HG03354 (cell line): Measurements from ENCODE around the gene DHRSX.
A peak's percentile ranks its signal among the peaks of the same experiment; 100 is the strongest.
"Not testable (repeated sequence)": the region's sequence is repeated elsewhere in the genome, so short reads cannot be mapped to it uniquely, and the experiment has no call there.

Experiments used
- ATAC-seq: cut with Tn5 transposase; IDR thresholded peaks from one replicate; pipeline ENCODE4 v1.9.1; 2021; ENCODE audit warnings: mild to moderate bottlenecking; ENCODE audit not compliant: unreplicated experiment, poor library complexity, severe bottlenecking

Gene DHRSX

DNA sequence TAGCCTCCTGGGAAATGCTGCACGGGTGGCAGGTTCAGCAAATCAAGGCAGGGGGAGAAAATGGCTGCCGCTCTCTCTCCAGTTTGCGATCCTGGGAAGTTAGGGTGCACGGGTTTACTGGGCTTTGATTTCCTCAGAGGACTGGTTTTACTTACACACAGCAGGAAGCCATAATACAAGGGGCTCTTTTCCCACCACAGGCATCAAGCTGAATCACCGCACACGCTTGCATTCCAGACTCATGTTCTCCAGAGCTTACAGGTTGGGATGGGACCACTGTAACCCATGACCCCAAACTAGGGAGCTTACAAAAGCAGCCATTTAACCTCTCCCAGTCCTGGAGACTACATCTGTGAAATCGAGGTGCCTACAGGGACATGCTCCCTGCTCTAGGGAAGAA lies 159.8 kb downstream of the DHRSX start:
- no peak for ATAC-seq

DNA sequence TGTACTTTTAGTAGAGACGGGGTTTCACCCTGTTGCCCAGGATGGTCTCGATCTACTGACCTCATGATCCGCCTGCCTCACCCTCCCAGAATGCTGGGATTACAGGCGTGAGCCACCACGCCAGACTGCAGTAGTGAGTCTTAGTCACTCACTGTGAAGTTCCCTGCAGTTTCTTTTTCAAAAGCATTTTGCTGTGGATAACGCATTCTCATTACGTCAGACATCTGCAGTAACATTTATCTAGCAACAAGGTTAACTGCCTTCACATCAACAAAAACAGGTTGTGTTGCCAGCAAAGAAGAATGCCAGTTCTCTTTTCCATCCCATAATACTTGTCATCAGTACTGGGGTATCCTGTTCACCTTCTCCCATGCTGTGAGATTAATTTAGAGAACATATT lies 164.6 kb downstream of the DHRSX start:
- no peak for ATAC-seq

DNA sequence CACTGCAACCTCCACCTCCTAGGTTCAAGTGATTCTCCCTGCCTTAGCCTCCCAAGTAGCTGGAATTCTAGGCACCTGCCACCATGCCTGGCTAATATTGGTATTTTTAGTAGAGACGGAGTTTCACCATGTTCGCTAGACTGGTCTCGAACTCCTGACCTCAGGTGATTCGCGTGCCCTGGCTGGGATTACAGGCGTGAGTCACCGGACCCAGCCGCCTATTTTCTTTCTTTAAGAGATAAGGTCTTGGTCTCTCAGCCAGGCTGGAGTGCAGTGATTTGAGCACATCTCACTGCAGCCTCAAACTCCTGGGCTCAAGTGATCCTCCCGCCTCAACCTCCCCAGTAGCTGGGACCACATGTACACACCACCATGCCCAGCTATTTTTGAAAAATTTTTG lies 166.5 kb downstream of the DHRSX start:
- ATAC-seq: no peak

DNA sequence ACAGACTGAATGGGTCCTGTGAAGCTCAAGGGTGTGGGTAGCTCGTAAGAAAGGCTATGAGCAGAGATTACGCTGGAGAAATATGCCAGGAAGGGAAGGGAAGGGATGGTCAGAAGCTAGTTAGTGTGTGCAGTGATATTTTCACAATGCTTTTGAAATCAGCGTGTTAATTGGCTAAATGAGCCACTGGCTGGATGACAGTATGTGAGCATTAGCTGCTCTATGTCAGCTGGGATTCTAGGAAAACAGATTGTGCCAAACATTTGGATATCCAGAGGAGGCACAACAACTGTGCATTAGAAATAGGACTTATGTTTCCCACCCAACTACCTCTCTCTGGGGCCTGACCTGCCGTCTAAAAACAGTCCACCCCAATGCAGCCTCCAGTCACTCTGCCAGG lies 168.5 kb downstream of the DHRSX start:
- no peak for ATAC-seq

DNA sequence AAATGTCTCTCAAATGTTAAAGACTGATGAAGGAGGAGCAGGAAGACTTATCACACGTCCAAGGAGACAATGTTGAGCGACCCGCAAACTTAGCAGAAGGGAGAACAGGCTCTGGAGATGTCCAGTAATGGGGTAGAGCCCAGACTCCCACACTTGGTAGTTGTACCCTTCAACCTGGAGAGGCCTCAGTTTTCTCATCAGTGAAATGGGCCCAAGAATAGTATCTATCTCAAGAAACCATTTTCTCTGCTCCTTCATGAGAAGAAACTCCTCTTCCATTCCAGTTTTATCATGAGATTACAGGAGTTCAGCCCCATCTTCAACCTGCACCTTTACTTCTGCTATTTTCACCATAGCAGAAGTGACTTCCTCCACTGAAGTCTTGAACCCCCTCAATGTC lies 169.9 kb downstream of the DHRSX start:
- ATAC-seq: no peak

DNA sequence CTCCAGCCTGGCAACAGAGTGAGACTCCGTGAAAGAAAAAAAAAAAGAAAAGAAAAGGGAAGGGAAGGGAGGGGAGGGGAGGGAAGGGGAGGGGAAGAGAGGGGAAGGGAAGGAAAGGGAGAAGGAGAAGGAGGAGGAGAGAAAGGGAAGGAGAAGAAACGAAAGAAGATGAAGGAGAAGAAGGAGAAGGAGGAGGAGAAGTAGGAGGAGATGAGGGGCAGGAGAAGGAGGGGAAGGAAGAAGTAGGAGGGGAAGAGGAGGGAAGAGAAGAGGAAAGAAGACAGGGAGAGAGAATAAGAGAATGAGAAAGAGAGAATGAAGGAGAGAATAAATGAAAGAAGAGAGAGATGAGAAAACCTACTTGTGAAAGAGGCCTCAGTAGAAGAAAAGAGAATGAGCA lies 170.3 kb downstream of the DHRSX start:
- ATAC-seq: no peak

DNA sequence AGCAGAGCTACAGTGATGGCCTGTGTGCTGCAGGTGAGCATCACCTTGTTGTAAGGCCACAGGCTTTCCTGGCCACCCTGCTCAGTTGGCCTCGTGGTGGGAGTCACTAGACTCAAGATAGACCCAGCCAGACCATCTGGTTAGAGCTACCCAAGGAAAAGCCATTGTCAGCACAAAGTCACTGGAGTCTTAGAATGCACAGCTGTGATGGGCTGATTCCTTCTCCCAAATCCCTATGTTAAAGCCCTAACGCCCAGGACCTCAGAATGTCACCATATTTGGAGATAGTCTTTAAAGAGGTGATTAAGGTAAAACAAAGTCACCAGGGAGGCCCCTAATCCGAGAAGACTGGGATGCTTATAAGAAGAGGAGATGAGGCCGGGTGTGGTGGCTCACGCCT lies 173.4 kb downstream of the DHRSX start:
- no peak for ATAC-seq

DNA sequence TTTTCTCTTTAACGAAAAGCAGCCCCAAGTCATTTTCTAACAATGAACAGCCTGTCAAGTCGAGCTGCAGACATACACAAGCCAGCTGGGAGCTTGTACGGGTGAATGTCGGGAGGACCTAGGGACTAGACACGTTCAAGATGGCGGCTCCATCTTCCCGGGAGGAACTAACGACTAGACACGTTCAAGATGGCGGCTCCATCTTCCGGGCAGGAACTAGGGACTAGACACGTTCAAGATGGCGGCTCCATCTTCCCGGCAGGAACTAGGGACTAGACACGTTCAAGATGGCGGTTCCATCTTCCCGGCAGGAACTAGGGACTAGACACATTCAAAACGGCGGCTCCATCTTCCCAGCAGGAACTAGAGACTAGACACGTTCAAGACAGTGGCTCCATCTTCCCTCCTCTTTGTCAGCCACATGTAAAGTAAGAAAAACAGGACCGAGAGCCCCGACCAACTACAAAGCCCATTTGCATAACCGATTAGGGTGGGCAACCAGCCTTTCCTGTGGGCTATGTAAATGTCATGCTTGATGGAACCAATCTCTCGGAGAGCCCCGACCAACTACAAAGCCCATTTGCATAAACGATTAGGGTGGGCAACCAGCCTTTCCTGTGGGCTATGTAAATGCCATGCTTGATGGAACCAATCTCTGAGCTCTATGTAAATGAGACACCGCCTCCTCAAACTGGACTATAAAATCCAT lies 175.5 kb downstream of the DHRSX start:
- peak; percentile 82 for ATAC-seq

DNA sequence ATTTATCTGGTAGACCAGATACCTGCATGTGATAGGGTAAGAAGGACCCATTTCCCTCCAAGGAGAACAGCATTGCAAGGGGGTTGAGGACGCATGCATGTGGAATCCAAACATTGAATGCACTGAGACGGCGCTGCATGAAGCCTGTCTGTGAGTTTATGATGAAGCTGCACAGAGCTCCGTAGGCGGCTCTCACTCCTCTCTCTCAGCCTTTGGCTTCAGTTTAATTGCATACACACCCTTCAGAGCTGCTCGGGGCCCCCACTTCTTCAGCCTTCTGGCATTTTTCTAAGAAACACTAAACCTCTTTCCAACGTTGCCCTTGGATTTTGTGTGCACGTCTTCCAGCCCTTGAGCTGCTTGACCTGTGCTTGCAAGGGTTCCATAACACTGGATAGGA lies 176.6 kb downstream of the DHRSX start:
- ATAC-seq: no peak

DNA sequence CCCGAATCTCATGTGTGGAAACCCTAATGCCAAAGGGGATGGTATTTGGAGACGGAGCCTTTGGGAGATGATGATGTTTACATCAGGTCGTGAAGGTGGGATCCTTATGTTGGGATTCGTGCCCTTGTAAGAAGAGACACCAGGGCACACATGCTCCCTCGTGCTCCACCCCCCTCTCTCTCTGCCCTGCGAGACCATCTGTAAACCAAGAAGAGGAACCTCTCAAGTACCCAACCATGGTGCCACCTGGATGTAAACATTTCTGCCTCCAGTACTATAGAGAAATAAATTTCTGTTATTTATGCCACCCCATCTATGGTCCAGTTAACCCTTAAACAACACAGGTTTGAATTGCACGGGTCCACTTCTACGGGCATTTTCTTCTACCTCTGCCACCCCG lies 179.4 kb downstream of the DHRSX start:
- ATAC-seq: no peak

DNA sequence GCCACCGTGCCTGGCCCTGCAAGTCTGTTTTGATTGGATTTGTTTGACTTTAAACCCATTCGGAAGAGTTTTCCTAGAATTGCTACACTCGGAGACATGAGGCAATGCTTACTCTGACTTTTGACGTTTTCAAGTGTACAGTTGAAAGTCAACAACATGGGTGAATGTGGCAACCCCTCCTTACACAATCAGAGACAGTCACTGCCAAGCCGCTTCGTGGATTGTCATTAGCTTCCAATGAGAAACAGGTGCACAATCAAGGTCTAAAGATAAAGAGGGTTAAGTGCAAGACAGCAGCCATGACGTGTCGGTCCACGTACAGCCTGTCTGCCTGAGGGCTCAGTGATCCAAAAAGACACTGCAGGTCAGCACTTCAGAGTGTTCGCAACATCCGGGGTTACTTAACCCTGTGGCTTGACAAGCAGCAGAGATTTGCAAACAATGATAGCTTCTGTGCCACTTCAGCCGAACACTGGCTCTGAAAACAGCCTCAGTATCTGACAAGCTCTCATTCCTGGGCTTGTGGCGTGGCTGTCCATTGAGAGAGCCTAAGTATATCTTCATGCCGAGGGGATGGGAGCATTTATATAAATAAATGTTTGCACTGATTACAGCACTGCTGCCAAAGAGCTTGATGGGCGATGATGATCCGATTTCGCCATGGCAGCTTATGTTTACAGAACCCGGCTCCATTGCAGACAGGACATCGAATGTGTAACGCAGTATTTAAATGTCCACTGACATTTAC lies 180.0 kb downstream of the DHRSX start:
- ATAC-seq: no peak

DNA sequence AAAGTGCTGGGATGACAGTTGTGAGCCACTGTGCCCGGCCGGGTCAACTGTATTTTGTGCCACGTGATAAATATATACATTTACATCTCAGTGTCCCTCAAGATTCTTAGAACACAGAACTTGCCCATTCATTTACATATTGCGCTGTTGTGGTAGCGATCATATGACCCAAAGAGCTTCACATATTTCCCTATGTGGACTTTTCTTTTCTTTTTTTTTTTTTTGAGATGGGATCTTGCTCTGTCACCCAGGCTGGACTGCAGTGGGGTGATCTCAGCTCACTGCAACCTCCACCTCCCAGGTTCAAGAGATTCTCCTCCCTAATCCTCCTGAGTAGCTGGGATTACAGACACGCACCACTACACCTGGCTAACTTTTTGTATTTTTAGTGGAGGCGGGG lies 180.7 kb downstream of the DHRSX start:
- no peak for ATAC-seq

DNA sequence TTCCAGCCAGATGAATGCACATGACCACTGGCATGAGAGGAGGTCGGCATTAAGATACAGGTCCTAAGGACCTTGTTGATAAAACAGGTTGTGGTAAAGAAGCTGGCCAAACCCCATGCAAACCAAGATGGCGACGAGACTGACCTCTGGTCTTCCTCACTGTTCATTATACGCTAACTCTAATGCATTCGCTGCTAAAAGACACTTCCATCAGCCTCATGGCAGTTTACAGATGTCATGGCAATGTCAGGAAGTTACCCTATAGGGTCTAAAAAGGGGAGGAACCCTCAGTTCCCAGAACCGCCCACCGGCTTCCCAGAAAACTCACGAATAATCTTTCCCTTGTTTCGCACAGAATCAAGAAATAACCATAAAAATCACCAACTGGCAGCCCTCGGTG lies 182.4 kb downstream of the DHRSX start:
- no peak for ATAC-seq

DNA sequence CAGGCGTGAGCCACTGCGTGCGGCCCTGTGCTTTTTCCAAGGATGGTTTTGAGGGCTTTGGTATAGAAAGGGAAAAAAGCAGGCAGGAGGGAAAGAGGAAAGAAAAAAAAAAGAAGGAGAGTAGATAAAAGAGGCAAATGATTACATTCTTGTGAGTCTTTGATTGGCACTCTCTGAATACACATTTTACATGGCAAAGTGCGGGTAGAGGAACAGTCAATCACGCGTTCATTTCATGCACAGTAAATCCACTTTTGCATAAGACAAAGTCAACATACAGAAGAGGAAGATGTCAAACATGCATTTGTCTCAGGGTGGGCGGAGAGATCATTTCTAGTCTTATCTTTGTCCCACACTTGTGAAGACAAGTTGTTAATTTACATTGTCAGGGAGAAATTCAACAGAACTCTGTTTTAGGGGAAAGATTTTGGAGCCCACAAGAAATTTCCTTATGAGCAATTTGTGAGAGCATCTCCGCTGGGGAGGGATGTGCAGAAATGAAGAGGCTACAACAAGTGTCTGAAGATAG lies 183.2 kb downstream of the DHRSX start:
- no peak for ATAC-seq

DNA sequence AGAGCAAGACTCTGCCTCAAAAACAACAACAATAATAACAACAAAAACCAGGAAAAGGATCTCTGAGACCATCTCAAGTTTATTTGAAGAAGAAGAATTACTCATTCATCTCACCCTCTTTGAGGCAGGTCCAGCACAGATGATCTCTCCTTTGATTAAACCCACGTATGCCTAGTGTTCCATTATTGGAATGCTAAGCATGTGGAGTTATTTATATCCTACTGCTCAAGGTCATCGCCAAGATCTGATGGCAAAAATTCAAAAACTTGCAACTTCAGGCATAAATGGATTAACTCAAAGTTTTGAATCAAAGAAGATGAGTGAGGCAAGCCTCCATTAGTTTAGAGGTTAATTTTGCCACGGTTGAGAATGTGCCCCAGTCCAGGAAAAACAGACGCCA lies 184.2 kb downstream of the DHRSX start:
- ATAC-seq: no peak

DNA sequence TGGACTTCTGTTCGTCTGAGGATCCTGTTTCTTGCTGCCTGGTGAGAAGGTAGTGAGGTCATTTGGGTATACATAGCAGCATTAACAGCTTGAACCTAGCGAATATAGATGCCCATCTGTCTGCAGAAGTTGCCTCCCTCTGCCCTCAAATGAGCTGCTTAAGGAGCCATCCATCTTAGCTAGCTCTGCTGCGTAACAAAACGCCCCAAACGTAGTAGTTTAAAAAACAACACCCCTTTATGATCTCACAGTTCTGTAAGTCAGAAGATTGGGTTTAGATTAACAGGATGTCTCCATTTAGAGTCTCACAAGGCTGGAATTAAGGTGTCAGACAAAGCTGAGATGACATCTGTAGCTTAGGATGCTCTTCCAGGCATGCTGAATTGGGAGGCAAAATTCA lies 185.3 kb downstream of the DHRSX start:
- ATAC-seq: no peak

DNA sequence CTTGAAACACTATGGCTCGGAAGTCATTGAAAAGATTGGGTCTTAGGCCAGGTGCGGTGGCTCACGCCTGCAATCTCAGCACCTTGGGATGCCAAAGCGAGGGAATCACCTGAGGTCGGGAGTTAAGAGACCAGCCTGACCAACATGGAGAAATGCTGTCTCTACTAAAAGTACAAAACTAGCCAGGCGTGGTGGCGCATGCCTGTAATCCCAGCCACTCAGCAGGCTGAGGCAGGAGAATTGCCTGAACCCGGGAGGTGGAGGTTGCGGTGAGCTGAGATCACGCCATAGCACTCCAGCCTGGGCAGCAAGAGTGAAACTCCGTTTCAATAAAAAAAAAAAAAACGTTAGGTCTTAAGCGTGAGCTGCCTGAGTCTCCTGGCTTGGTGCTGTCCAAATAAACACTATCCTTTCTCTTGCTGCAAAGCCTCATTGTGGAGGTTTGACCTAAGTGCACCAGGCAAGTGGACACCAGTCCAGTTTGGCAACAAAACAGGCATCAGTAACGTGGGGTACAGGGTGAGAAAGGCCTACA lies 185.9 kb downstream of the DHRSX start:
- no peak for ATAC-seq

DNA sequence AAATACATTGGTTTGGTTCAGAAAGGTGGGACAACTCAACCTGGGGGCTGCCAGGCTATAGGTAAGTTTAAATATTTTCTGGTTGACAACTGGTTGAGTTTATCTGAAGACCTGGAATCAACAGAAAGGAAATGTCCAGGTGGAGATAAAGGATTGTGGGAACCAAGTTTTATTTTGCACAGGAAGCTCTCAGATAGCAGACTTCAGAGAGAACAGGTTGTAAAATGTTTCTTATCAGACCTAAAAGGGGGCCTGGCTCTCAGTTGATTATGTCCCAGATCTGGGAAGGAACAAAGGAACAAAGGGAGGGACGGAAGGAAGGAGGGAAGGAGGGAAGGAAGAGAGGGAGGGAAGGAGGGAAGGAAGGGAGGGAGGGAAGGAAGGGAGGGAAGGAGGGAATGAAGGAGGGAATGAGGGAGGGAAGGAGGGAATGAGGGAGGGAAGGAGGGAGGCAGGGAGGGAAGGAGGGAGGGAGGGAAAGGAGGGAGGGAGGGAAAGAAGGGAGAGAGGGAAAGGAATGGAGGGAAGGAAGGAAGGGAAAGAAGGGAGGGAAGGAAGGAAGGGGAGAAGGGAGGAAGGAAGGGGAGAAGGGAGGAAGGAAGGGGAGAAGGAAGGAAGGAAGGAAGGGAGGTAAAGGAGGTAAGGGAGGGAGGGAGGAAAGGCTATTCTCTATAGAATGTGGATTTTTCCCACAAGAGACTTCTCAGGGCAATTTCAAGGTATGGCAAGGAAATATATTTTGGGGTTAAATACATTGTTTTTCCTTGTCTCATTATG lies 186.7 kb downstream of the DHRSX start:
- ATAC-seq: no peak

DNA sequence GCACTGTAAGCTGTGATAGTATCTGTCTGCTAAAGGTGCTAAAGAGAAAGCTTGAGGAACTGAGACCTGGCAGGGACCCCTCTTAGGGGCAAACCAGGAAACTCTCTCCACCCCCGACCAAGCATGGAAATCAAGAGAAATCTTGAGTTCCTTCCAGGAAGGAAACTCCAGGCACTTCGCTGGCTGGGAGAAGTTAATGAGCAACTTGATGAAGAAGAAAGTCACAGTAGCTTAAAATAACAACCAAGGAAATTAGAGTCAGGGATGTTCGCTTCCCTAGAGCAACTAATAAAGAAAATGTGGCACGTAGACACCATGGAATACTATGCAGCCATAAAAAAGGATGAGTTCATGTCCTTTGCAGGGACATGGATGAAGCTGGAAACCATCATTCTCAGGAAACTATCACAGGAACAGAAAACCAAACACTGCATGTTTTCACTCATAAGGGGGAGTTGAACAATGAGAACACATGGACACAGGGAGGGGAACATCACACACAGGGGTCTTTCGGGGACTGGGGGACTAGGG lies 188.7 kb downstream of the DHRSX start:
- ATAC-seq: not testable (repeated sequence)

DNA sequence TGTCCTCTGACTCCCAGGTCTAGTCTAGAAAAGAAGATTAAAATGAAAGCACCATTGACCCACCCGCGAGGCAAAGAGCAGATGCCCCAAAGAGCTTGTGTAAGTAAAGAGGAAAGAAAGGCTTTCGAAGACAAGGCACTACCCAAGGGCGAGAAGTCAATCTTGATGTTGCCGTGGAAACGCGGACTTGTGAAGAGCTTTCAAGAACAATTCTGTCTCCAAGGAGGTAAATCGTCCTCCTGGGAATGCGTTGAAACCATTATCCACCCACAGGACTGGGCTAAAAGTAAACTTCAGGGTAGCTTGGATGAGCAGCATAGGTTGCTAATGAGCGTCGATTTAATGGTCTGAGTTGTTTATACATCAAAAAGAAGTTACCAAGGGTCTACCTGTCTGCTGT lies 189.3 kb downstream of the DHRSX start:
- no peak for ATAC-seq
